Neural cell (in vitro differentiated cells): ENCODE data around the gene SF3B3. TPM values are rescaled to one million over a fixed set of nuclear protein-coding genes. Genes with fewer than 3 reads are reported as not detected.

Source experiments
- H2AFZ ChIP-seq: fragments of 200-600, 300-800 bp; sonication (generic), shearing (Covaris generic); 2 replicates; pipeline ENCODE4 v1.6.0; 2014; ENCODE audit warnings: low read depth, mild to moderate bottlenecking, antibody characterized with exemption, low read length, moderate library complexity
- H3F3A ChIP-seq: fragments of 200-600 bp; shearing (Covaris generic); 2 replicates; pipeline ENCODE4 v1.6.1; 2016; ENCODE audit warnings: mild to moderate bottlenecking, moderate library complexity, mixed read lengths, antibody characterized with exemption, low read length; ENCODE audit not compliant: insufficient read depth, poor library complexity, severe bottlenecking
- H3K27ac ChIP-seq: fragments of 200-600, 300-800 bp; sonication (generic), shearing (Covaris generic); 2 replicates; pipeline ENCODE4 v1.5.1; 2014; ENCODE audit warnings: mild to moderate bottlenecking, low read length, moderate library complexity
- H3K27me3 ChIP-seq: fragments of 300-800, 200-600 bp; sonication (generic), shearing (Covaris generic); 2 replicates; pipeline ENCODE4 v1.6.0; 2014; ENCODE audit warnings: mild to moderate bottlenecking, low read depth, low read length, moderate library complexity; ENCODE audit not compliant: insufficient read depth
- H3K36me3 ChIP-seq: fragments of 300-800, 200-600 bp; sonication (generic), shearing (Covaris generic); 2 replicates; pipeline ENCODE4 v1.5.1; 2014; ENCODE audit warnings: mild to moderate bottlenecking, antibody characterized with exemption, low read length, moderate library complexity; ENCODE audit not compliant: insufficient read depth
- H3K4me2 ChIP-seq: fragments of 300-800, 200-600 bp; sonication (generic), shearing (Covaris generic); 2 replicates; pipeline ENCODE4 v1.6.0; 2014; ENCODE audit warnings: mild to moderate bottlenecking, low read length
- H3K4me3 ChIP-seq: fragments of 300-800, 200-600 bp; sonication (generic), shearing (Covaris generic); 2 replicates; pipeline ENCODE4 v1.5.1; 2014; ENCODE audit warnings: mild to moderate bottlenecking, low read length, moderate library complexity
- H3K79me2 ChIP-seq: fragments of 200-600 bp; shearing (Covaris generic); replicated peaks from 2 replicates; pipeline ENCODE4 v1.6.0; 2014; ENCODE audit warnings: mild to moderate bottlenecking, low read length, moderate library complexity; ENCODE audit not compliant: insufficient read depth
- H3K9ac ChIP-seq: fragments of 300-800, 200-600 bp; sonication (generic), shearing (Covaris generic); 2 replicates; pipeline ENCODE4 v1.6.1; 2016; ENCODE audit warnings: mild to moderate bottlenecking, low read length, mixed read lengths
- H3K9me2 ChIP-seq: fragments of 200-600 bp; shearing (Covaris generic); 2 replicates; pipeline ENCODE4 v1.6.1; 2016; ENCODE audit warnings: mild to moderate bottlenecking, low read length, mixed read lengths; ENCODE audit not compliant: insufficient read depth
- H3K9me3 ChIP-seq: fragments of 200-600, 300-800 bp; sonication (generic), shearing (Covaris generic); 2 replicates; pipeline ENCODE4 v1.6.1; 2016; ENCODE audit warnings: mild to moderate bottlenecking, mixed run types, low read length, moderate library complexity, mixed read lengths
- H4K20me1 ChIP-seq: fragments of 200-600 bp; shearing (Covaris generic); 2 replicates; pipeline ENCODE4 v1.6.1; 2016; ENCODE audit warnings: mild to moderate bottlenecking, mixed run types; ENCODE audit not compliant: insufficient read depth
- CTCF ChIP-seq: fragments of 450-650 bp; IDR thresholded peaks from 2 replicates; pipeline ENCODE4 v1.5.1; 2014; ENCODE audit warnings: antibody characterized with exemption, mild to moderate bottlenecking, moderate library complexity; ENCODE audit not compliant: poor library complexity, severe bottlenecking
- EP300 ChIP-seq: fragments of 450-650 bp; conservative IDR thresholded peaks from 2 replicates; pipeline ENCODE4 v1.6.1; 2014; ENCODE audit warnings: antibody characterized with exemption, mild to moderate bottlenecking, moderate library complexity; ENCODE audit not compliant: poor library complexity, severe bottlenecking
- EZH2 ChIP-seq: fragments of 200-600, 300-800 bp; shearing (Covaris generic), sonication (generic); IDR thresholded peaks from 2 replicates; pipeline ENCODE4 v1.6.1; 2014; ENCODE audit warnings: antibody characterized with exemption, low read length, borderline replicate concordance, mild to moderate bottlenecking; ENCODE audit not compliant: insufficient read depth, poor library complexity, severe bottlenecking
- MXI1 ChIP-seq: fragments of 450-650 bp; conservative IDR thresholded peaks from 2 replicates; pipeline ENCODE4 v1.6.1; 2014; ENCODE audit warnings: antibody characterized with exemption, mild to moderate bottlenecking; ENCODE audit not compliant: poor library complexity, severe bottlenecking
- POLR2AphosphoS5 ChIP-seq: IDR thresholded peaks from 2 replicates; pipeline ENCODE4 v1.6.1; 2012
- RAD21 ChIP-seq: fragments of 450-650 bp; conservative IDR thresholded peaks from 2 replicates; pipeline ENCODE4 v1.6.1; 2014; ENCODE audit warnings: antibody characterized with exemption, mild to moderate bottlenecking, moderate library complexity
- REST ChIP-seq: IDR thresholded peaks from 2 replicates; pipeline ENCODE4 v1.6.1; 2012; ENCODE audit warnings: borderline replicate concordance
- SMC3 ChIP-seq: fragments of 450-650 bp; conservative IDR thresholded peaks from 2 replicates; pipeline ENCODE4 v1.6.1; 2014; ENCODE audit warnings: antibody characterized with exemption, mild to moderate bottlenecking, moderate library complexity; ENCODE audit not compliant: poor library complexity
- TAF1 ChIP-seq: IDR thresholded peaks from 2 replicates; pipeline ENCODE4 v1.6.1; 2012; ENCODE audit warnings: low read depth
- polyA plus RNA-seq: library from polyadenylated mRNA; depleted of rRNA; stranded (reverse); fragments of >200 nt; gene quantifications from 2 replicates; pipeline ENCODE4 v1.2.3, GENCODE V29; 2014

Gene SF3B3
- polyA plus RNA-seq, 1 donor from 2014 or later: 90.0 TPM

GRCh38 chr16:70582280-70582978 lies 58.8 kb downstream of the SF3B3 start:
- Histone ChIP-seq H3K4me3 (no peak overlapping the region), H3K9me2 (no peaks in the 10 kb centered on the region), H3K27me3 (no peaks in the 10 kb centered on the region), H3F3A (no peaks in the 10 kb centered on the region), H3K9me3 (no peaks in the 10 kb centered on the region), H3K79me2 (no peaks in the 10 kb centered on the region), H3K4me2 (no peak overlapping the region), H3K27ac (no peak overlapping the region), H2AFZ (no peak overlapping the region), H3K9ac (no peak overlapping the region), H4K20me1 (no peaks in the 10 kb centered on the region), H3K36me3 (no peaks in the 10 kb centered on the region)
- TF ChIP-seq TAF1 (no peak), RAD21 (no peak), POLR2AphosphoS5 (no peak), CTCF (no peak), REST (no peak), MXI1 (no peak), EP300 (no peak), EZH2 (no peak), SMC3 (no peak)

- Histone ChIP-seq H3K36me3 (no peaks in the 10 kb centered on the region), H3K9ac (no peak overlapping the region), H3K9me2 (no peaks in the 10 kb centered on the region), H2AFZ (no peak overlapping the region), H3F3A (no peaks in the 10 kb centered on the region), H3K27me3 (no peaks in the 10 kb centered on the region), H3K4me2 (no peak overlapping the region), H4K20me1 (no peaks in the 10 kb centered on the region), H3K79me2 (no peaks in the 10 kb centered on the region), H3K9me3 (no peaks in the 10 kb centered on the region), H3K27ac (no peak overlapping the region), H3K4me3 (no peak overlapping the region)
- no peak for TF ChIP-seq POLR2AphosphoS5
- no peak for TF ChIP-seq MXI1
- TF ChIP-seq CTCF: no peak
- no peak for TF ChIP-seq REST
- no peak for TF ChIP-seq EZH2
- TF ChIP-seq RAD21: no peak
- no peak for TF ChIP-seq TAF1
- TF ChIP-seq SMC3: no peak
- TF ChIP-seq EP300: no peak
Observed at GRCh38 chr16:70586731-70587130, 63.1 kb downstream of the SF3B3 start.
